ENCODE results near the gene CDK2AP2.
A peak's percentile ranks its signal among the peaks of the same experiment; 100 is the strongest.
"Not testable (repeated sequence)": the region's sequence is repeated elsewhere in the genome, so short reads cannot be mapped to it uniquely, and the experiment has no call there.

CDK2AP2 gene, protein sequence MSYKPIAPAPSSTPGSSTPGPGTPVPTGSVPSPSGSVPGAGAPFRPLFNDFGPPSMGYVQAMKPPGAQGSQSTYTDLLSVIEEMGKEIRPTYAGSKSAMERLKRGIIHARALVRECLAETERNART

DNA sequence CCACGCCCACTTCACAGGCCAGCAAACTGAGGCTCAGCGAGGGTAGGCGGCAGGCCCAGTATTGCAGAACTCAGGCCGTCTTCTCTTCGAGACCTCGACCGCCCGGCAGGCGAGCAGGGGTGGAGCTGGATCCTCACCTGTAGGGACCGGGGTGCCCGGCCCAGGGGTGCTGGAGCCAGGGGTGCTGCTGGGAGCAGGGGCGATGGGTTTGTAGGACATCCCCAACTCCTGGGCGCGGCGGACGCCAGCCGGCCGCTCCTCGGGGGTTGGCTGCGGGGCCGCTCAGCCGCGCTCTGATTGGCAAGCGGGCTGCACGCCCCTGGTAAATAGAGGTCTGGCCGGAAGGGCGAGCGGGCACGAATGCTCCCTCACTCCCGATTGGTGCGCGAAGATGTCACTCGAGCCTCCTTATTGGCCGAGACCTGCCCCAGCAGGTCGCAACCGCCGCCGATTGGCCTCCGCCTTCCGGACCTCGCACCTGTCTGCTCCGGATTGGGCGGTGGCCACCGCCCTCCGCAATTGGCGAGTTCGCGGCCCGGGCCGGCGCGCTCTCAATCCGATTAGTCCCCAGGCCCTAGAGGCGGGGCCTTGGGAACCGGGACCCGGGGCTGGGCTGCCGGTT is at the start of gene CDK2AP2:
TSS of gene CDK2AP2 (minus strand) at position 299 of the 622 bp plus-strand sequence. CDS start at position 219, 80 bp downstream.
- H3K36me3 ChIP-seq (ENCODE audit: control insufficient read depth in 5 of 5, insufficient read depth in 5 of 5, low read length in 5 of 5), result peaks cover 0 to 2% (median 0%) of the 10 kb centered on the region in 5 donors
- peak within 1 kb of the TSS in 4 of 5 donors; percentile 82 to 99 (median 93) for H3K9ac ChIP-seq (ENCODE audit: low read length in 5 of 5)
- peaks cover 2 to 54% (median 46%) of the 10 kb centered on the region in 5 donors for H3K4me1 ChIP-seq (ENCODE audit: control insufficient read depth in 5 of 5, insufficient read depth in 5 of 5, low read length in 5 of 5)
- H3K9me3 ChIP-seq (ENCODE audit: control insufficient read depth in 5 of 5, low read length in 5 of 5), result no peaks in the 10 kb centered on the region
- H3K27ac ChIP-seq (ENCODE audit: low read depth, low read length), result peak within 1 kb of the TSS; percentile 93
- H3K4me3 ChIP-seq (ENCODE audit: low read depth in 1 of 5, low read length in 5 of 5), result peak within 1 kb of the TSS; percentile 75 to 91 (median 87)
- peaks cover 0 to 5% (median 3%) of the 10 kb centered on the region in 5 donors for H3K27me3 ChIP-seq (ENCODE audit: control insufficient read depth in 5 of 5, insufficient read depth in 4 of 5, low read length in 5 of 5)

DNA sequence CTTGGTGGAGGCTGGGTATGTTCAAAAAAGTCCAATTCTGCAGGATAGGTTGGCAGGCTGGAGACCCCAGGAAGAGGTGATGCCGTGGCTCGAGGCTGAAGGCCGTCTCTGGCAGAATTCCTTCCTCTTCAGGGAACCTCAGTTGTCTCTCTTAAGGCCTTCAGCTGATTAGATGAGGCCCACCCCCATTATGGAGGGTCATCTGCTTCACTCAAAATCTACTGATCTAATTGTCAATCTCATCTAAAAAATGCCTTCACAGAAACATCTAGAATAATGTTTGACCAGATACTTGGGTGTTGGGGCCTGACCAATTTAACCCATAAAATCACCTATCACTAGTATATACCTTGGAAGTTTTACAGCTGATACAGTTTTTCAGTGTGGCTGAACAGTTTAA is 48.3 kb upstream of the CDK2AP2 start:
- Histone ChIP-seq H3K9ac (ENCODE audit: low read length in 5 of 5) (no peak overlapping the region), H3K9me3 (ENCODE audit: control insufficient read depth in 5 of 5, low read length in 5 of 5) (no peaks in the 10 kb centered on the region), H3K4me1 (ENCODE audit: control insufficient read depth in 5 of 5, insufficient read depth in 5 of 5, low read length in 5 of 5) (no peaks in the 10 kb centered on the region), H3K4me3 (ENCODE audit: low read depth in 1 of 5, low read length in 5 of 5) (no peak overlapping the region), H3K27ac (ENCODE audit: low read depth, low read length) (no peak overlapping the region), H3K27me3 (ENCODE audit: control insufficient read depth in 5 of 5, insufficient read depth in 4 of 5, low read length in 5 of 5) (peaks cover 0 to 11% (median 4%) of the 10 kb centered on the region in 5 donors), H3K36me3 (ENCODE audit: control insufficient read depth in 5 of 5, insufficient read depth in 5 of 5, low read length in 5 of 5) (no peaks in the 10 kb centered on the region)

DNA sequence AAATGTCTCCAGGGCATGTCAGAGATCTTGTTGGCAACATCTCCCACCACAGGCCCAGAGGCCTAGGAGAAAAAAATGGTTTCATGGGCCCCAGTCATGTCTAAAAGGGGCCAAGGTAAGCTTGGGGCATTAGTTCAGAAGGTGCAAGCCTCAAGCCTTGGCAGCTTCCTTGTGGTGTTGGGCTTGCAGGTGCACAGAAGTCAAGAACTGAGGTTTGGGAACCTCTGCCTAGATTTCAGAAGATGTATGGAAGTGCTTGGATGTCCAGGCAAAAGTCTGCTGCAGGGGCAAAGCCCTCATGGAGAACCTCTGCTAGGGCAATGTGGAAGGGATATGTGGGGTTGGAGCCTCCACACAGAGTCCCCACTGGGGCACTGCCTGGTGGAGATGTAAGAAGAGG is 43.7 kb upstream of the CDK2AP2 start:
- H3K36me3 ChIP-seq (ENCODE audit: control insufficient read depth in 5 of 5, insufficient read depth in 5 of 5, low read length in 5 of 5); H3K9ac ChIP-seq (ENCODE audit: low read length in 5 of 5); H3K9me3 ChIP-seq (ENCODE audit: control insufficient read depth in 5 of 5, low read length in 5 of 5); H3K27me3 ChIP-seq (ENCODE audit: control insufficient read depth in 5 of 5, insufficient read depth in 4 of 5, low read length in 5 of 5); H3K4me1 ChIP-seq (ENCODE audit: control insufficient read depth in 5 of 5, insufficient read depth in 5 of 5, low read length in 5 of 5); H3K4me3 ChIP-seq (ENCODE audit: low read depth in 1 of 5, low read length in 5 of 5); H3K27ac ChIP-seq (ENCODE audit: low read depth, low read length): not testable (repeated sequence)

DNA sequence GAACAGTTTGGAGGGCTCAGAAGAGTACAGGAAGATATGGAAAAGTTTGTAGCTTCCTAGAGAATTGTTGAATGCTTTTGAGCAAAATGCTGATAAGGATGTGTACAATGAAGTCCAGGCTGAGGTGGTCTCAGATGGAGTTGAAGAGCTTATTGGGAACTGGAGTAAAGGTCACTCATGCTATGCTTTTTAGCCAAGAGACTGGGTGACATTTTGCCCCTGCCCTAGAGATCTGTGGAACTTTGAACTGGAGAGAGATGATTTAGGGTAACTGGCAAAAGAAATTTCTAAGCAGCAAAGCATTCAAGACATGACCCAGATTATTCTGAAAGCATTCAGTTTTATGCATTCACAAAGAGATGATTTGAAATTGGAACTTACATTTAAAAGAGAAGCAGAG is 43.2 kb upstream of the CDK2AP2 start:
- H3K4me1 ChIP-seq (ENCODE audit: control insufficient read depth in 5 of 5, insufficient read depth in 5 of 5, low read length in 5 of 5), result no peaks in the 10 kb centered on the region
- H3K9me3 ChIP-seq (ENCODE audit: control insufficient read depth in 5 of 5, low read length in 5 of 5), result no peaks in the 10 kb centered on the region
- no peak overlapping the region for H3K4me3 ChIP-seq (ENCODE audit: low read depth in 1 of 5, low read length in 5 of 5)
- no peak overlapping the region for H3K27ac ChIP-seq (ENCODE audit: low read depth, low read length)
- H3K36me3 ChIP-seq (ENCODE audit: control insufficient read depth in 5 of 5, insufficient read depth in 5 of 5, low read length in 5 of 5), result no peaks in the 10 kb centered on the region
- peaks cover 0 to 3% (median 0%) of the 10 kb centered on the region in 5 donors for H3K27me3 ChIP-seq (ENCODE audit: control insufficient read depth in 5 of 5, insufficient read depth in 4 of 5, low read length in 5 of 5)
- H3K9ac ChIP-seq (ENCODE audit: low read length in 5 of 5), result no peak overlapping the region

DNA sequence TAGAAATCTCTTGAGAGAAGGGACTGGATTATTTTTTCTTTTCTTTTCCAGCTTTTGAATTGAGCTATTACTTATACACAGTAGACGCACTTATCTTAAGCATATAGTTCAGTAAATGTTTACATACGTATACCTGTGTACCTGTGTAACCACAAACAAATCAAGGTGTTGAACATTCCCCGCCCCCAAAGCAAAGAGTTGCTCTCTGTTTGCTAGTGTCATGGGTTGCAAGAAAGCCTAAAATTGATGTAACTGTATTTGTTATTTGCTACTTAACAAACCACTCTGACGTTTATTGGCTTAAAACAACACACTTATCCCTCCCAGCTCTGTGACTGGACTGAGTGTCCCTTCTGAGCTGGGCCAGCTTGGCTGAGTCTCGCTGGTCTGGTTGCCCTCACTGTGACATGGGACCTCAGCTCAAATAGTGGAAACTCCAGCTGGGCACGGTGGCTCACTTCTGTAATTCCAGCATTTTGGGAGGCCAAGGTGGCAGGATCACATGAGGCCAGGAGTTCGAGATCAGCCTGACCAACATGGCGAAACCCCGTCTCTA is 40.7 kb upstream of the CDK2AP2 start:
- no peak overlapping the region for H3K27ac ChIP-seq (ENCODE audit: low read depth, low read length)

DNA sequence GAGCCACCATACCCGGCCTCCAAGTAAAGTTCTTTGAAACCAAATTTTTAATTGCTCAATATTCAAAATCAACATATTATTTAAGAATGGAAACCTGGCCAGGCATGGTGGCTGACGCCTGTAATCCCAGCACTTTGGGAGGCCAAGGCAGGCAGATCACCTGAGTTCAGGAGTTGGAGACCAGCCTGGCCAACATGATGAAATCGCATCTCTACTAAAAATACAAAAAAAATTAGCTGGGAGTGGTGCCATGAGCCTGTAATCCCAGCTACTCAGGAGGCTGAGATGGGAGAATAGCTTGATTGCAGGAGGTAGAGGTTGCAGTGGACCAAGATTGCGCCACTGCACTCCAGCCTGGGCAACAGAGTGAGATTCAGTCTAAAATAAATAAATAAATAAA is 40.1 kb upstream of the CDK2AP2 start:
- not testable (repeated sequence) for H3K27ac ChIP-seq (ENCODE audit: low read depth, low read length); H3K27me3 ChIP-seq (ENCODE audit: control insufficient read depth in 5 of 5, insufficient read depth in 4 of 5, low read length in 5 of 5); H3K9me3 ChIP-seq (ENCODE audit: control insufficient read depth in 5 of 5, low read length in 5 of 5); H3K4me3 ChIP-seq (ENCODE audit: low read depth in 1 of 5, low read length in 5 of 5); H3K9ac ChIP-seq (ENCODE audit: low read length in 5 of 5); H3K36me3 ChIP-seq (ENCODE audit: control insufficient read depth in 5 of 5, insufficient read depth in 5 of 5, low read length in 5 of 5)
- peaks cover 0 to 11% (median 9%) of the 10 kb centered on the region in 5 donors for H3K4me1 ChIP-seq (ENCODE audit: control insufficient read depth in 5 of 5, insufficient read depth in 5 of 5, low read length in 5 of 5)

More for the DNA sequence above, 40.7 kb upstream of the CDK2AP2 start:
- H3K9ac ChIP-seq (ENCODE audit: low read length in 5 of 5), result no peak overlapping the region
- no peaks in the 10 kb centered on the region for H3K36me3 ChIP-seq (ENCODE audit: control insufficient read depth in 5 of 5, insufficient read depth in 5 of 5, low read length in 5 of 5)
- peaks cover 0 to 11% (median 9%) of the 10 kb centered on the region in 5 donors for H3K4me1 ChIP-seq (ENCODE audit: control insufficient read depth in 5 of 5, insufficient read depth in 5 of 5, low read length in 5 of 5)
- no peak overlapping the region for H3K4me3 ChIP-seq (ENCODE audit: low read depth in 1 of 5, low read length in 5 of 5)
- no peaks in the 10 kb centered on the region for H3K9me3 ChIP-seq (ENCODE audit: control insufficient read depth in 5 of 5, low read length in 5 of 5)
- H3K27me3 ChIP-seq (ENCODE audit: control insufficient read depth in 5 of 5, insufficient read depth in 4 of 5, low read length in 5 of 5), result peaks cover 0 to 3% (median 0%) of the 10 kb centered on the region in 5 donors

DNA sequence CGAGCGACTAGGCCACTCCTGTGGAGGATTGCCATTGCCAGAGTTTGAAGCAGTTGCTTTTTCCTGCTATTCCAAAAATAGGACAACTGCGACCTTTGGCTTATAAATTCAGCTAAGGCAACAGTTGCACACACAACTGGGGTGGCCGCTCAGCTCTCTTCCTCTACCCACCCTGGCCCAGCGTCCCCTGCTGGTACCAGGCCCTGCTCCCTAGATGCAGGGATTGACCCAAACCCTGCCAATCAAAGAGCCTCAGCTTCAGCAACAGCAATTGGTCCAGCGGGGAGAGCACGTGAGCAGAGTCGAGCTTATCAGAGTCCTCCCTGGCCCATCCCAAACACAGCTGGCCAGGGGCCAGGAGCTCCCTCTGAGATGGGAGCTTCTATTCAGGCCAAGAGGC is 37.3 kb upstream of the CDK2AP2 start:
- no peaks in the 10 kb centered on the region for H3K9me3 ChIP-seq (ENCODE audit: control insufficient read depth in 5 of 5, low read length in 5 of 5)
- no peak overlapping the region for H3K27ac ChIP-seq (ENCODE audit: low read depth, low read length)
- H3K9ac ChIP-seq (ENCODE audit: low read length in 5 of 5), result no peak overlapping the region
- H3K4me3 ChIP-seq (ENCODE audit: low read depth in 1 of 5, low read length in 5 of 5), result peak overlapping the region in 1 of 5 donors; percentile 29
- H3K36me3 ChIP-seq (ENCODE audit: control insufficient read depth in 5 of 5, insufficient read depth in 5 of 5, low read length in 5 of 5), result no peaks in the 10 kb centered on the region
- H3K4me1 ChIP-seq (ENCODE audit: control insufficient read depth in 5 of 5, insufficient read depth in 5 of 5, low read length in 5 of 5), result peaks cover 0 to 11% (median 9%) of the 10 kb centered on the region in 5 donors
- peaks cover 0 to 3% (median 0%) of the 10 kb centered on the region in 5 donors for H3K27me3 ChIP-seq (ENCODE audit: control insufficient read depth in 5 of 5, insufficient read depth in 4 of 5, low read length in 5 of 5)

DNA sequence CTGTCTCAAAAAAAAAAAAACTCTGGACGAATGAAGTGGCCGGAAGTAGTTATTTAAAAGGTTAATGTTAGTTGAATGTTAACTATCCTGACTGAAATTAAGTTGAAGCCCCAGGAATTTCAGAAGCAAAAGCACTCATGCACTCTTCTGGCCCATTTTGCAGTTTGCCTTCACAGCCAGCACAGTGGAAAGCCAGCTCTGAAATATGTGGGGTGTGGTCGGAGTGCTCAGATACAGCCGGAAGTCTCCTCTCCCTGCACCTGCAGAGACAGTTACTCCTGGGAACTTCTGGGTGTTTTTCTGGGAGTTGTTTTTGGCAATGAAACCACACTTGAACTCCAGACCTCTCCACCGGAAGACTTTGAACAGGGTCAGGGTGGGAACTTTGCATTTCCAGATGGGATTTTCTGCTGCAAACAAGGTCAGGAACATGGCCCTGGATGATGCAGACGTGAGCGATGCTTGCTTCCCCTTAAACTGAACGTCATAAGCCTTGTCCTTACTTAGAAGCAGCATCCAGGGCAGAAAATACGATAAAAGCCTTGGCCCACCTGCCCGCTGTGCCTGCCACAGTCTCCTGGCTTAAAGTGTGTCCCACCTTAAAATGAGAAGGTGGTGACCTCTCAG is 36.8 kb upstream of the CDK2AP2 start:
- Histone ChIP-seq H3K4me3 (ENCODE audit: low read depth in 1 of 5, low read length in 5 of 5) (no peak overlapping the region), H3K9ac (ENCODE audit: low read length in 5 of 5) (no peak overlapping the region), H3K9me3 (ENCODE audit: control insufficient read depth in 5 of 5, low read length in 5 of 5) (no peaks in the 10 kb centered on the region), H3K27me3 (ENCODE audit: control insufficient read depth in 5 of 5, insufficient read depth in 4 of 5, low read length in 5 of 5) (peaks cover 0 to 3% (median 0%) of the 10 kb centered on the region in 5 donors), H3K27ac (ENCODE audit: low read depth, low read length) (no peak overlapping the region), H3K4me1 (ENCODE audit: control insufficient read depth in 5 of 5, insufficient read depth in 5 of 5, low read length in 5 of 5) (peaks cover 0 to 11% (median 9%) of the 10 kb centered on the region in 5 donors), H3K36me3 (ENCODE audit: control insufficient read depth in 5 of 5, insufficient read depth in 5 of 5, low read length in 5 of 5) (no peaks in the 10 kb centered on the region)

DNA sequence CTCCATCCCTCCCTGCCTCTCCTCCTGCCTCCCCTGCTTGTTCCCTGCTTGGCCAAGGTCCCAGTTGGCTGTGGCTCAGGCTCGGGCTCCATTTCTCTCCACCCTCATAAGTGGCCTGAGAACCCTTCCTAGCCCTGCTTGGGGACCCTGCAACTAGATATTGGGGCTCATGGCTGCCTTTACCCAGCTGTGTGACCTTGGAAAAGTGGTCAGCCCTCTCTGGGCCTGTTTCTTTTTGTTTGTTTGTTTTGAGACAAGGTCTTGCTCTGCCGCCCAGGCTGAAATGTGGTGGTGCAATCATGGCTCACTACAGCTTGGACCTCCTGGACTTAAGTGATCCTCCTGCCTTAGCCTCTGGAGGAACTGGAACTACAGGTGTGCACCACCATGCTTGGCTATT is 35.6 kb upstream of the CDK2AP2 start:
- Histone ChIP-seq H3K9me3 (ENCODE audit: control insufficient read depth in 5 of 5, low read length in 5 of 5) (no peaks in the 10 kb centered on the region), H3K4me3 (ENCODE audit: low read depth in 1 of 5, low read length in 5 of 5) (no peak overlapping the region), H3K9ac (ENCODE audit: low read length in 5 of 5) (no peak overlapping the region), H3K36me3 (ENCODE audit: control insufficient read depth in 5 of 5, insufficient read depth in 5 of 5, low read length in 5 of 5) (no peaks in the 10 kb centered on the region), H3K4me1 (ENCODE audit: control insufficient read depth in 5 of 5, insufficient read depth in 5 of 5, low read length in 5 of 5) (peaks cover 0 to 11% (median 9%) of the 10 kb centered on the region in 5 donors), H3K27ac (ENCODE audit: low read depth, low read length) (no peak overlapping the region), H3K27me3 (ENCODE audit: control insufficient read depth in 5 of 5, insufficient read depth in 4 of 5, low read length in 5 of 5) (peaks cover 0 to 3% (median 0%) of the 10 kb centered on the region in 5 donors)

DNA sequence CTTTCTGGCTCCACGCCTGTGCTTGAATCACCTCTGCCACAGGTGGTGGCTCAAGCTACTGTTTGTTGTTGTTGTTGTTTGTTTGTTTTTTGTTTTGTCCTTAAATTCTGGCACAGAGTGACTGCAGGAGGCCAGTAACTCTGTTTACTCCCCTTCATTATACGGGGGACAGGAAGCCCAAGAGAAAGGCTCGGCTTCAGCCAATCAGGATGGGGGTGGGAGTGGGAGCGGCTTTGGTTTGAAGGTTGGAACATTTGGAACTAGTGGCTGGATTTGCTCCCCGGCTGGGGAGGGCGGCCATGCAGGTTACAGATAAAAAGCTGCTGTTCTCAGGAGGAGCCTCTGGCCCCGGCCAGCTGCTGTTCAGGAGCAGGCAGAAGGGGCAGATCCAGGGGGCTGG is 35.0 kb upstream of the CDK2AP2 start:
- Histone ChIP-seq H3K9me3 (ENCODE audit: control insufficient read depth in 5 of 5, low read length in 5 of 5) (no peaks in the 10 kb centered on the region), H3K36me3 (ENCODE audit: control insufficient read depth in 5 of 5, insufficient read depth in 5 of 5, low read length in 5 of 5) (no peaks in the 10 kb centered on the region), H3K9ac (ENCODE audit: low read length in 5 of 5) (no peak overlapping the region), H3K4me1 (ENCODE audit: control insufficient read depth in 5 of 5, insufficient read depth in 5 of 5, low read length in 5 of 5) (peaks cover 0 to 13% (median 9%) of the 10 kb centered on the region in 5 donors), H3K4me3 (ENCODE audit: low read depth in 1 of 5, low read length in 5 of 5) (no peak overlapping the region), H3K27ac (ENCODE audit: low read depth, low read length) (no peak overlapping the region), H3K27me3 (ENCODE audit: control insufficient read depth in 5 of 5, insufficient read depth in 4 of 5, low read length in 5 of 5) (peaks cover 0 to 3% (median 0%) of the 10 kb centered on the region in 5 donors)
